MM.1S (cell line): ENCODE data around the gene VGLL4.
"Not testable (repeated sequence)": the region's sequence is repeated elsewhere in the genome, so short reads cannot be mapped to it uniquely, and the experiment has no call there.

Experiments used
- DNase-seq: peaks from one replicate; pipeline ENCODE4 v3.0.0-alpha.2; 2015
- H2AFZ ChIP-seq: fragments of 300-600 bp; sonication (generic); 2 replicates; pipeline ENCODE4 v1.6.0; 2016; ENCODE audit warnings: antibody characterized with exemption, low read length
- H3F3A ChIP-seq: fragments of 300-600 bp; sonication (generic); 2 replicates; pipeline ENCODE4 v1.6.1; 2016; ENCODE audit warnings: mild to moderate bottlenecking, antibody characterized with exemption, low read length, moderate library complexity, mixed read lengths; ENCODE audit not compliant: insufficient read depth
- H3K27ac ChIP-seq: fragments of 300-600 bp; sonication (generic); 2 replicates; pipeline ENCODE4 v1.5.1; 2016; ENCODE audit warnings: mild to moderate bottlenecking, low read length
- H3K27me3 ChIP-seq: fragments of 300-600 bp; sonication (generic); replicated peaks from 2 replicates; pipeline ENCODE4 v1.6.0; 2016; ENCODE audit warnings: low read length; ENCODE audit not compliant: insufficient read depth
- H3K36me3 ChIP-seq: fragments of 300-600 bp; sonication (generic); replicated peaks from 2 replicates; pipeline ENCODE4 v1.6.1; 2016; ENCODE audit warnings: mild to moderate bottlenecking, low read length, mixed read lengths; ENCODE audit not compliant: insufficient read depth
- H3K4me1 ChIP-seq: fragments of 300-600 bp; sonication (generic); 2 replicates; pipeline ENCODE4 v1.6.1; 2016; ENCODE audit warnings: low read length, mixed read lengths
- H3K4me2 ChIP-seq: fragments of 300-600 bp; sonication (generic); 2 replicates; pipeline ENCODE4 v1.6.0; 2016; ENCODE audit warnings: low read depth, low read length
- H3K4me3 ChIP-seq: fragments of 300-600 bp; sonication (generic); 2 replicates; pipeline ENCODE4 v1.5.1; 2016; ENCODE audit warnings: low read length, mixed read lengths
- H3K79me2 ChIP-seq: fragments of 300-600 bp; sonication (generic); 2 replicates; pipeline ENCODE4 v1.6.1; 2016; ENCODE audit warnings: mixed run types, low read length, mixed read lengths
- H3K9ac ChIP-seq: fragments of 300-600 bp; sonication (generic); 2 replicates; pipeline ENCODE4 v1.6.1; 2016; ENCODE audit warnings: low read length, mixed read lengths
- H3K9me2 ChIP-seq: fragments of 300-600 bp; sonication (generic); replicated peaks from 2 replicates; pipeline ENCODE4 v1.6.1; 2016; ENCODE audit warnings: mild to moderate bottlenecking, low read length, mixed read lengths; ENCODE audit not compliant: insufficient read depth
- H3K9me3 ChIP-seq: fragments of 300-600 bp; sonication (generic); replicated peaks from 2 replicates; pipeline ENCODE4 v1.6.1; 2016; ENCODE audit warnings: mild to moderate bottlenecking, low read length, mixed read lengths; ENCODE audit not compliant: insufficient read depth
- H4K20me1 ChIP-seq: fragments of 300-600 bp; sonication (generic); 2 replicates; pipeline ENCODE4 v1.6.1; 2016; ENCODE audit warnings: mild to moderate bottlenecking, low read length, moderate library complexity, mixed read lengths; ENCODE audit not compliant: insufficient read depth
- CTCF ChIP-seq: fragments of 300-600 bp; sonication (generic); IDR thresholded peaks from 2 replicates; pipeline ENCODE4 v1.5.1; 2016; ENCODE audit warnings: antibody characterized with exemption, low read length, mixed read lengths
- EZH2 ChIP-seq: fragments of 300-600 bp; sonication (generic); optimal IDR thresholded peaks from 2 replicates; pipeline ENCODE3; 2017; ENCODE audit warnings: low read depth, mild to moderate bottlenecking, antibody characterized with exemption, low read length, mixed read lengths
- EZH2phosphoT487 ChIP-seq: fragments of 300-600 bp; sonication (generic); IDR thresholded peaks from 2 replicates; pipeline ENCODE4 v1.6.1; 2018; ENCODE audit warnings: antibody characterized with exemption, low read length

The VGLL4 gene

GRCh38 chr3:11596387-11596786 is 47.3 kb downstream of the VGLL4 start:
- H3K27me3 ChIP-seq: no peaks in the 10 kb centered on the region
- TF ChIP-seq EZH2 (no peak), EZH2phosphoT487 (no peak), CTCF (no peak)
- no peak overlapping the region for H3K9ac ChIP-seq
- H4K20me1 ChIP-seq: no peaks in the 10 kb centered on the region
- no peak overlapping the region for H2AFZ ChIP-seq
- no peak overlapping the region for H3K4me2 ChIP-seq
- no peaks in the 10 kb centered on the region for H3F3A ChIP-seq
- H3K4me1 ChIP-seq: no peaks in the 10 kb centered on the region
- peaks cover 38% of the 10 kb centered on the region for H3K79me2 ChIP-seq
- no peak for DNase-seq
- H3K9me3 ChIP-seq: no peaks in the 10 kb centered on the region; the same call in 1 of the 2 replicates
- H3K4me3 ChIP-seq: no peak overlapping the region
- no peaks in the 10 kb centered on the region for H3K9me2 ChIP-seq
- H3K27ac ChIP-seq: no peak overlapping the region
- no peaks in the 10 kb centered on the region; the same call in 1 of the 2 replicates for H3K36me3 ChIP-seq

GRCh38 chr3:11595024-11595423 is 48.7 kb downstream of the VGLL4 start:
- not testable (repeated sequence) for H3K4me2 ChIP-seq, H3K4me3 ChIP-seq, H3K27me3 ChIP-seq, H3K4me1 ChIP-seq, H3K9me3 ChIP-seq, H3F3A ChIP-seq, DNase-seq, H3K9me2 ChIP-seq, H3K9ac ChIP-seq, H2AFZ ChIP-seq, H4K20me1 ChIP-seq, H3K36me3 ChIP-seq, H3K27ac ChIP-seq
- H3K79me2 ChIP-seq: peaks cover 52% of the 10 kb centered on the region

GRCh38 chr3:11593318-11594034 is 50.2 kb downstream of the VGLL4 start:
- H3K79me2 ChIP-seq: peaks cover 64% of the 10 kb centered on the region
- H3F3A ChIP-seq: no peaks in the 10 kb centered on the region
- no peaks in the 10 kb centered on the region for H3K9me2 ChIP-seq
- no peak overlapping the region for H3K4me2 ChIP-seq
- no peaks in the 10 kb centered on the region for H3K4me1 ChIP-seq
- H3K4me3 ChIP-seq: no peak overlapping the region
- TF ChIP-seq CTCF: no peak
- no peak for TF ChIP-seq EZH2phosphoT487
- TF ChIP-seq EZH2: no peak
- no peaks in the 10 kb centered on the region for H4K20me1 ChIP-seq
- no peak overlapping the region for H3K27ac ChIP-seq
- H2AFZ ChIP-seq: no peak overlapping the region
- no peaks in the 10 kb centered on the region for H3K27me3 ChIP-seq
- no peaks in the 10 kb centered on the region; the same call in 1 of the 2 replicates for H3K9me3 ChIP-seq
- no peaks in the 10 kb centered on the region for H3K36me3 ChIP-seq
- no peak overlapping the region for H3K9ac ChIP-seq
- DNase-seq: no peak
